Ovary (tissue), 3 donors: ENCODE data around the gene MAPRE3.

Experiments
- POLR2A ChIP-seq: fragments of 450-650 bp; IDR thresholded peaks from one replicate; pipeline ENCODE4 v1.6.1; 2017; ENCODE audit warnings: antibody characterized with exemption, mild to moderate bottlenecking, moderate library complexity
- TF ChIP-seq, protein P1 (sequence below), 3 donors: fragments of 450-650 bp in 2 of 3; fragments of 200-600 bp in 1 of 3; IDR thresholded peaks; one replicate each; pipeline versions ENCODE4 v1.5.1 to v1.8.0; 2016 to 2022; ENCODE audit warnings: antibody characterized with exemption in 3 of 3, mild to moderate bottlenecking in 1 of 3
- donor health status: DM: no; HTN: no; CAD: no.

DNA sequence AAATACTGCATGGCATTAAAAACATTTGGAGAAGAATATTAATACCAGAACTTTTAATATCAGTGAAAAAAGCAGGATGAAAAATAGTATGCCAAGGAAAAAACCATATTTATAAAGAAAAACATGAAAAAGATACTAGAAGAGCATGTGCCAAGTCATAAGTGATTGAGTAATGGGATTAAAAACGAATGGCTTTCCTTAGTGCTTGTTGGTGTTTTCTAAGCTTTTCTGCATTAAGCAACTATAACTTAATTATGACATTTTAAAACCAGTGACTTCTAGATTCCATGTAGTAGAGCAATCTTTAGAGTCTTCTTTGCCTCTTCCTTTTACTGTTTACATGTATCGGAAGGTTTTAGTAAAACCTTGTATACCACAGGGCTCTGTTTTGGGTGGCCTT, 6.6 kb downstream of the MAPRE3 start:
- TF ChIP-seq, protein P1, sequence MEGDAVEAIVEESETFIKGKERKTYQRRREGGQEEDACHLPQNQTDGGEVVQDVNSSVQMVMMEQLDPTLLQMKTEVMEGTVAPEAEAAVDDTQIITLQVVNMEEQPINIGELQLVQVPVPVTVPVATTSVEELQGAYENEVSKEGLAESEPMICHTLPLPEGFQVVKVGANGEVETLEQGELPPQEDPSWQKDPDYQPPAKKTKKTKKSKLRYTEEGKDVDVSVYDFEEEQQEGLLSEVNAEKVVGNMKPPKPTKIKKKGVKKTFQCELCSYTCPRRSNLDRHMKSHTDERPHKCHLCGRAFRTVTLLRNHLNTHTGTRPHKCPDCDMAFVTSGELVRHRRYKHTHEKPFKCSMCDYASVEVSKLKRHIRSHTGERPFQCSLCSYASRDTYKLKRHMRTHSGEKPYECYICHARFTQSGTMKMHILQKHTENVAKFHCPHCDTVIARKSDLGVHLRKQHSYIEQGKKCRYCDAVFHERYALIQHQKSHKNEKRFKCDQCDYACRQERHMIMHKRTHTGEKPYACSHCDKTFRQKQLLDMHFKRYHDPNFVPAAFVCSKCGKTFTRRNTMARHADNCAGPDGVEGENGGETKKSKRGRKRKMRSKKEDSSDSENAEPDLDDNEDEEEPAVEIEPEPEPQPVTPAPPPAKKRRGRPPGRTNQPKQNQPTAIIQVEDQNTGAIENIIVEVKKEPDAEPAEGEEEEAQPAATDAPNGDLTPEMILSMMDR (IDR thresholded peaks at IDR 0.05) = no peak
- no peak for TF ChIP-seq POLR2A
